GM19455 (cell line): Measurements from ENCODE around the gene RHBDD2.
"Not testable (repeated sequence)": the region's sequence is repeated elsewhere in the genome, so short reads cannot be mapped to it uniquely, and the experiment has no call there.

Source experiments
- ATAC-seq: cut with Tn5 transposase; IDR thresholded peaks from one replicate; pipeline ENCODE4 v1.9.1; 2021; ENCODE audit not compliant: unreplicated experiment

The RHBDD2 gene

GRCh38 chr7:75866114-75866488 is 12.7 kb upstream of the RHBDD2 start:
- no peak for ATAC-seq

- no peak for ATAC-seq
Observed at GRCh38 chr7:75866489-75867389, 12.1 kb upstream of the RHBDD2 start.

GRCh38 chr7:75867390-75867717 is 11.5 kb upstream of the RHBDD2 start:
- ATAC-seq, result no peak

- no peak for ATAC-seq
Observed at GRCh38 chr7:75868153-75868552, 10.7 kb upstream of the RHBDD2 start.

GRCh38 chr7:75869776-75870379 is 9.0 kb upstream of the RHBDD2 start:
- no peak for ATAC-seq

DNA sequence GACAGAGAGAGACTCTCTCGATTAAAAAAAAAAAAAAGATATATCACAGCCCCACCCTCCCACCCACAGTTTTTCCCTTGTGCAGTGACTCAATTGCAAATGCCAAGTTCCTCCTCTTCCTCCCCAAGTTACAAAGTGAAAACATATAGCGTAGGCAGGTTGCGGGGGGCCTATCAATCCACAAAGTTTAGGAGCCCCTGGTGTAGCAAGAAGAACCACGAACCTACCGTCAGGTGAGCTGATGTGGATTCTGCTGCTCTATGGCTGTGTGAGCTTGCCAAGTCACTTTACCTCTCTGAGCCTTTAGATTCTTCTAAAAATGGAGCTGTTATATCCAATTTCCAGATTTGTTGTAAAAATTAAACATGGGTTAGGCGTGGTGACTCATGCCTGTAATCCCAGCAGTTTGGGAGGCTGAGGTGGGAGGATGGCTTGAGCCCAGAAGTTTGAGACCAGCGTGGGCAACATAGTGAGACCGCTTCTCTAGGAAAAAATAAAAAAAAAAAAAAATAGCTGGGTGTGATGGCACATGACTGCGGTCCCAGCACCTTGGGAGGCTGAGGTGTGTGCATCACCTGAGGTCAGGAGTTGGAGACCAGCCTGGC is 8.2 kb upstream of the RHBDD2 start:
- no peak for ATAC-seq

DNA sequence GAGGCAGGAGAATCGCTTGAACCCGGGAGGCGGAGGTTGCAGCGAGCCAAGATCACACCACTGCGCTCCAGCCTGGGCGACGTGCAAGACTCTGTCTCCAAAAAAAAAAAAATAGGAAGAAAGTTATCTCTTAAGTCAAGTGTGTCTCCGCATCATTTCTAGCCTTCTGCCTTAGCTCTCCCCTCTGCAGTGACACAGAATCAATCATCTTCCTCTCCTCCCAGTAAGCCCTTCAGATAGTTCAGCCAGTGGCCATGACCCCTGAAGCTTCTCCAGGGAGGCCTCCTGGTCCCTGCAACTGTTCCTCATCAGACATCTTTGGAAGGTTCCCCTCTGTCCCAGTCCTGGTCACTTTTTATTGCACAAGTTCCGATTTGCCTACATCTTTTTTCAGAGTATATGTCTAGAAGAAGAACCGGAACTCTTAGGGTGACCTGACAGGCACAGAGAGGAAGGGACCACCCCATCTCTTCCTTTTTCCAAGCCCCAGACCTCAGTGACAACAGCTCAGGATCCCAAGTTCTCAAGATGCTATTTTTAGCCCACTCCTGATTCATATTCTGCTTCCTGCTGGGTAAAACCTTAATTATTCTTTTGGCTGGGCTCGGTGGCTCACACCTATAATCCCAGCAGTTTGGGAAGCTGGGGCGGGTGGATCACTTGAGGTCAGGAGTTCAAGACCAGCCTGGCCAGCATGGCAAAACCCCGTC is 6.6 kb upstream of the RHBDD2 start:
- no peak for ATAC-seq

DNA sequence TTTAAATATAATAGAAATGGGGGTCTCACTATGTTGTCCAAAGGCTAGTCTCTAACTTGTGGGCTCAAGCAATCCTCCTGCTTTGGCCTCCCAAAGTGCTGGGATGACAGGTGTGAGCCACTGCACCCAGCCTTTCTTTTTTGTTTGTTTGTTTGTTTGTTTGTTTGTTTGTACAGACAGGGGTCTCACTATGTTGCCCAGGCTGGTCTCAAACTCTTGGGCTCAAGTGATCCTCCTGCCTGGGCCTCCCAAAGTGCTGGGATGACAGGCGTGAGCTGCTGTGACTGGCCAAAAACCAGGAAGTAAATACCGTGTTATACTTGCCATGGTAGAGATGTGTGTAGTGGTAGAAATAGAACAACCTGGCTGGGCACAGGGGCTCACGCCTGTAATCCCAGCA is 4.7 kb upstream of the RHBDD2 start:
- ATAC-seq, result not testable (repeated sequence)

- ATAC-seq, result no peak
Observed at GRCh38 chr7:75875113-75876080, 3.4 kb upstream of the RHBDD2 start.

DNA sequence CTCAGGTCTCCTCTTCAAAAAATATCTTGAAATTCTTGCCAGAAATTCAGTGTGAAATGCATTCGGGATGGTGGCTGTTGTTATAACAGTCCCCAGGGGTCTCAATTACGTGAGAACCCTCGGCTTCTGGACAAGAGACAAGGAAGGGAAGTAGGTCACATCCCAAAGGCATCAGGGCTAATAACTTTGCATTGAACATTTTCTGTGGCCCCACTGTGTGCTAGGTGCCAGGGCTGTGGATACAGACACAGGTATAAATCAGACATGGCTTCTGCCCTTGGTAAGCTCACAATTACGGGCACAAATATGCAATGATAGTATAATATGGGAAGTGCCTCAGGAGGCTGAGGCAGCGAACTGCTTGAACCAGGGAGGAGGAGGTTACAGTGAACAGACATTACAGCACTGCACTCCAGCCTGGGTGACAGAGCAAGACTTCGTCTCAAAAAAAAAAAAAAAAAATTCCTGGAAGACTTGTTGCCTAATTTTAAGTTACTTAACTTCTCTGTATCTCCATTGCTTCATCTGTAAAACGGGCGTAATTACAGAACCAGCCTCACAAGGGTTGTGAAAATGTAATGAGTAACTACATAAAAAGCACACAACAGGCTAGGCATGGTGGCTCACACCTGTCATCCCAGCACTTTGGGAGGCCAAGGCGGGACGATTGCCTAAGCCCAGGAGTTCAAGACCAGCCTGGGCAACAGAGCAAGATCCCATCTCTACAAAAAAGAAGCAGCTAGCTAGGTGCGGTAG is 2.5 kb upstream of the RHBDD2 start:
- ATAC-seq, result no peak

DNA sequence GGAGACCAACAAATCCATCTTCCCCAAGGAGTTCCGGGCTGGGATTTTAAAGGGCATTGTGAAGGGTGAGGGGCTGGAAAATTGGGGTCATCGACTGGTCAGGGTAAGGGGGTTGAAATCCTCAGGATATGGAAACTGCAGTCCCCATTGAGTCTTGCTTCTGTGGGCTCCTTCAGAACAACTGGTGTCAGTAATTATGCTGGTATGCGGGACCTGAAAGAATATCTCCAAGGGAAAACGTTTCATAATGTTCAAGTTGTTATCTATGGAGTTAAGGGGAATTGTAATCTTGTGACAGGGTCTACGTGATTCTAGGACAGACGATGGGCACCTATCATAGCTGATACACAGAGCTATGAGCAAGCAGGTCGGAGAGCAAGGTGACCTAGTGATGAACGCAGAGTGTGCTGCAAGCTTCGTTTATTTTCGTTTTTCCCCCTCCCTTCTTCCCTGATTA is 494 bp upstream of the RHBDD2 start:
- ATAC-seq, result peak; percentile 42

DNA sequence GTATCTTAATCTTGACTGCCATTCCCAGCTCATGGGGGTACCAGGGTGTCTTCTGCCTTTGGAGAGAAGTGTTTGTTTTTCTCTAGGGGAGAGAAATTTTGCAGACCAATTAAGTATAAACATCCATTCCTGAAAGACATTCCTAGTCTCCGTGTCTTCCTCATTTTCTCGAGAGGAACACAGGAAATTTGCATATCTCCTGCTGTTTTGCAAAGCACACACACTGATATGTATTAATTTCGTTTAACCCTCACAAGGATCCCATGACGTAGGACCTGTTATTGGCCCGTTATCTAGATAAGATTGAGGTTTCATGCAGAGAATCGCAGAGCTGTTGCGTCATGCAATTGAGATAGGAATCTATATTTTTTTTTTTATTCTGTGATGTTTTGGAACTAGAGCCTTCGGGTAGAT is 944 bp downstream of the RHBDD2 start:
- ATAC-seq, result no peak

GRCh38 chr7:75880242-75880641 is 1.4 kb downstream of the RHBDD2 start:
- no peak for ATAC-seq

- no peak for ATAC-seq
Observed at GRCh38 chr7:75881436-75882095, 2.7 kb downstream of the RHBDD2 start.

DNA sequence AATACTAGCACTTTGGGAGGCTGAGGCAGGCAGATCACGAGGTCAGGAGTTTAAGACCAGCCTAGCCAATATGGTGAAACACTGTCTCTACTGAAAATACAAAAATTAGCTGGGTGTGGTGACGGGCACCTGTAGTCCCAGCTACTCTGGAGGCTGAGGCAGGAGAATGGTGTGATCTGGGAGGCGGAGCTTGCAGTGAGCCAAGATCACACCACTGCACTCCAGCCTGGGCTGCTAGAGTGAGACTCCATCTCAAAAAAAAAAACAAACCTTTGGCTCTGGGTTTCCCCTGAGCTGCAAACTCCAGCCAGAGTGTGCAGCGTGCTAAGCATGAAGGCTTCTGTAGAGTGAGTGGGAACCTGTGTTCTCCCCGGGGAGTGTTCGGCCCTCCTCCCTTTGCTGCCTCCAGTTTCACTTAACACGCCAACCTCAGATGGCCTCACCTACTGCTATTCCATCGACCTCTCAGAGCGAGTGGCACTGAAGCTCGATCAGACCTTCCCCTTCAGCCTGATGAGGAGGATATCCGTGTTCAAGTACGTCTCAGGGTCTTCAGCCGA is 4.5 kb downstream of the RHBDD2 start:
- ATAC-seq, result not testable (repeated sequence)

GRCh38 chr7:75884476-75884875 is 5.6 kb downstream of the RHBDD2 start:
- ATAC-seq, result no peak

DNA sequence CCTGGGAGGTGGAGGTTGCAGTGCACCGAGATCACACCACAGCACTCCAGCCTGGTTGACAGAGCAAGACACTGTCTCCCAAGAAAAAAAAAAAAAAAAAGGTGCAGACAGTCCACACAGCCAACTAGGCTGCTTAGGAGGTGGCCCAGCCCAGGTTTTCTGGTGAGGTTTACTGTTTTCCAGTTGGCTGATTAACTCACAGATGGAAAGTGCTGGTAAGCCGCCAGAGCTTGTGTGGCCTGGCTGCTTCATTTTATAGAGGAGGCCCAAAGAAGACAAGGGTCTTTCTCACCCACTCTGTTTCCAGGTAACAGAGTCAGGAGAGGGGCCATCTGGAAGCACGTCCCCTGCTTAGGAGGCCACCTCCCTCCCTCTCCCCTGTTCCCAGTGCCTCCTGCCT is 6.2 kb downstream of the RHBDD2 start:
- no peak for ATAC-seq

DNA sequence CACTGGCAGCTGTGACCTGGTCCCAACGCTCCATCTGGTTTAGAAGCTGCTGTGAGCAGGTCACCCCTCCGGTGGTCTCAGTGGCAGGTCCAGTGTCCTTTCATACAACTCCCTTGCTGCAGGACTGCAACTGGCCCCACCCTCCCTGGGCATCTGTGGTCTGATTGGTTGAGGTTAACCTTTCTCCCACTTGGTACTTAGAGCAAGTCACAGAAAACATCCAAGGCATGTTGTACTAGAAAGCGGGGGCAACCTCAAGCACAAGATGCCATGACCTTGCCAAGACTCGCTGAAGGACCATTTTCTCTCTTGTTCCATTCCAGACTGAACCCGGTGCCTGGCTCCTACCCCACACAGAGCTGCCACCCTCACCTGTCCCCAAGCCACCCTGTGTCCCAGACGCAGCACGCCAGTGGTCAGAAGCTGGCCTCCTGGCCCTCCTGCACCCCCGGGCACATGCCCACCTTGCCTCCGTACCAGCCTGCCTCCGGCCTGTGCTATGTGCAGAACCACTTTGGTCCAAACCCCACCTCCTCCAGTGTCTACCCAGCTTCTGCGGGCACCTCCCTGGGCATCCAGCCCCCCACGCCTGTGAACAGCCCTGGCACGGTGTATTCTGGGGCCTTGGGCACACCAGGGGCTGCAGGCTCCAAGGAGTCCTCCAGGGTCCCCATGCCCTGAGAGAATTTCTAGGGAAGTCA is 9.0 kb downstream of the RHBDD2 start:
- no peak for ATAC-seq
